Measurements from ENCODE around the gene PFKP.
"Not testable (repeated sequence)": the region's sequence is repeated elsewhere in the genome, so short reads cannot be mapped to it uniquely, and the experiment has no call there.

Gene PFKP

DNA sequence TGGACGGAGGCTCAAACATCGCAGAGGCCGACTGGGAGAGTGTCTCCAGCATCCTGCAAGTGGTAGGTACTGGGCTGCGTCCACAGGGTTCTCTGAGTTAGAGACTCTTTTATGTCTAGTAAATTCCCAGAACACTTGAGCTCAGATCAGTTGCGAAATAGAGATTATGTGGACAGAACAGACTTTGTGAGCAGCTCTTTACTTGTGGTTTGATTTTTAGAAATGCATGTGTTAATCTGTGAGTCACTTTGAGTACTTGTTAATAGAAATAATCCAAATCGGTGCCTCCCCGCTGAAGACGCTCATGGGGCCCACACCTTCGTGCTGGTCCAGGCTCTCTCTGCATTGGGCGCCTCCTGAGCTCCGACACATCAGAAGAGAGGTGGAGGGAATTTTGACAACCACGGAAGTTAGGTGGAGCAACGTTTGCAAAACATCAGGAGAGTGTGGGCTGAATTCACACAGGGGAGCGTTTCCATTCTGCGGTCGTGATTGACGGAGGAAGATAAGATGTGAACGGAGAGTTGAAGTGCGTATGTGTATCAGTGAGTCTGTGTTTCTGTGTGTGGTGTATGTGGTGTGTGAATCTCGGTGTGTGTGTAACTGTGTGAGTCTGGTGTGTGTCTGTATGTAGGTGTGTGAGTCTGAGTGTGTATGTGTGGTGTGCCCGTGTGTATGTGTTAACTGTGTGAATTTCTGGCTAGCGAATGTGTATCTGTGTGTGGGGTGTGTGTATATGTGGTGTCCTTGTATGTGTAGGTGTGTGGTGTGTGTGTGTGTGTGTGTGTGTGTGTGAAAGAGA, 32.1 kb downstream of the PFKP start:
- no peak for DNase-seq

GRCh38 chr10:3100093-3100792, 32.9 kb downstream of the PFKP start:
- no peak for DNase-seq

- DNase-seq = no peak
Observed at GRCh38 chr10:3100856-3101640, 33.7 kb downstream of the PFKP start.

- DNase-seq = no peak
Observed at GRCh38 chr10:3102720-3103427, 35.5 kb downstream of the PFKP start.

DNA sequence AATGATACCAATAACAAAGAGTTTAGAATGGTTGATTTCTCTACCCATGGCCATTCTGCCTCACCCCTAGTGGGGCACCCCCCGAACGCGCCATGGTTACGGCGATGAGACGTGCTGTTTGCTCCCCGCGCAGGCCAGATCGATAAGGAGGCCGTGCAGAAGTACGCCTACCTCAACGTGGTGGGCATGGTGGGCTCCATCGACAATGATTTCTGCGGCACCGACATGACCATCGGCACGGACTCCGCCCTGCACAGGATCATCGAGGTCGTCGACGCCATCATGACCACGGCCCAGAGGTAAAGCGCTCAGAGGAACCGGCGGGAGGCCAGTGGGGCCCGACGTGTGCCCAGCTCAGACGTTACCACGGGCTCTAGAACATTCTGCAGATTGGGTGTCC, 36.3 kb downstream of the PFKP start:
- DNase-seq = no peak

GRCh38 chr10:3104251-3104918, 37.0 kb downstream of the PFKP start:
- DNase-seq = no peak

GRCh38 chr10:3105166-3105565, 37.8 kb downstream of the PFKP start:
- DNase-seq = no peak

DNA sequence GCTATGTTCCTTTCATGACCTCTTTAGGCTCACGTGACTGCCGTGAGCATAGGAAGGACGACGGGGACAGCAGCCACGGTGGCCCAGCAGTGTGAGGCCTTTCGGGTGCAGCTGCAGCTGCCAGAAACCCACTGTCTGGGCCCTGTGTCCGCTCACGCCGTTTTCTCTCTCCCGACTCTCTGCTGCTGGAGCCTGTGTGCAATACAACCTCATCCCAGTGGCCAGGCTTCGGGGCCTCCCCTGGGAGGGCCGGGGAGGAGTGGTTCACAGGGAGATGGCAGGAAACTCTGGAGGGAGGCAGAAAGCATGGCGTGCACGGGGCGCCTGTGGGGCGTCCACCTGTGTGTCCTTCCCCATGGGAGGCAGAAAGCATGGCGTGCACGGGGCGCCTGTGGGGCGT, 38.6 kb downstream of the PFKP start:
- no peak for DNase-seq

- DNase-seq = not testable (repeated sequence)
Observed at GRCh38 chr10:3106328-3106727, 39.0 kb downstream of the PFKP start.

DNA sequence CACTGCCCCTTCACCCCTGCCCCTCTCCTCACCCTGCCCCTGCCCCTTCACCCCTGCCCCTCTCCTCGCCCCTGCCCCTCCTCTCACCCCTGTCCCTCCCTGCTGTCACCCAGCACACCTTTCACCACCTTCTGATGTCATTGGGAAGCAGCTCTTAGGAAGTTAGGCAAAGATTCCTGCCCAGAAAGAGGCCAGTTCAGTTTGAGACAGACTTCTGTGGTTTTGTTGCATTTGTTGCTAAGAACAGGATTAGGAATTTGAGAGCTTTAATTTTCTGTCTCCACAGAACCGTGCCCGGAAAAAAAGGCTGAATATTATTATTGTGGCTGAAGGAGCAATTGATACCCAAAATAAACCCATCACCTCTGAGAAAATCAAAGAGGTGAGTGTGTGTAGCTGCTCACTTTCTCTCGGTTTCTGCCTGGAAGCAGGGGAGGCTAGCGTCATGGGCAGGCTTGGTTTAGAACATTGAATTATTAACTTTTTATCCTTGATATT, 39.6 kb downstream of the PFKP start:
- DNase-seq = no peak

DNA sequence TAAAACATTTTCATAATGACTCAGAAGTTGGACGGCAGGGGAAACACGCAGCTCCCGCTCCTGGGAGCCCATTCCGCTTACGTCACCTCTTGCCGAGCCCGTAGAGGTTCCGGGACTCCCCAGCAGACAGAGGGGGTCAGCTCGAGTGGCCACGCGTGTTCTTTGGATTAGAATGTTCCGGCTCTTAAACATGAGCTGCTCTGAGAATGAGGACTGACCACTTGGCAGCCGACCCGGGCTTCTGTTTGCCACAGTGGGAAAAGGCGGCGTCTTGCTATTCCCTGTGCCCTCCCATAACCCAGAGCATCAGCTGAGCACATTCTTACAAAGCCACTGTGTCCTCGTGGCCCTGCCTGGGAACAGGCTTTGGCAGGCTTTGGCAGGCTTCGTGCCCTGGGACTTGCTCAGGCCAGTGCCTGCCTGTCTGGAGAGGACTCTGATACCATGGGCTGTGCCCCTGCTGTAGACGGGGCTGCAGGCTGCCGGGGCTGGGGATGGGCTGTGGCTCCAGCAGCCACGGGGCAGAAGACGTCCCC, 40.1 kb downstream of the PFKP start:
- DNase-seq = no peak

GRCh38 chr10:3108033-3108432, 40.7 kb downstream of the PFKP start:
- no peak for DNase-seq

GRCh38 chr10:3108575-3109105, 41.3 kb downstream of the PFKP start:
- no peak for DNase-seq

DNA sequence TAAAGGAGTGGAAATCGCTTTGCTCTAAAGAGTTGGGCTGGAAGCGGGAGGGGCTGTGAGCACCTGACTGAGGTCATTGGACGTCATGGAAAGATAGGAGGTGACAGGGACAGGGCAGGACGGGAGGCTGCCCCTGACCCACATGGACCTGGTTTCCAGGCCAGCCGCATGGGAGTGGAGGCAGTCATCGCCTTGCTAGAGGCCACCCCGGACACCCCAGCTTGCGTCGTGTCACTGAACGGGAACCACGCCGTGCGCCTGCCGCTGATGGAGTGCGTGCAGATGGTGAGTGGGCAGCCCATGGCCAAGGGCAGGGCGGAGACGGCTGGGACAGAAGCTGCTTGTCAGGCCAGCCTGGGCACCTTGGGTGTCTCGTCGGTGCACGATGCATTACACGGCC, 41.8 kb downstream of the PFKP start:
- no peak for DNase-seq

DNA sequence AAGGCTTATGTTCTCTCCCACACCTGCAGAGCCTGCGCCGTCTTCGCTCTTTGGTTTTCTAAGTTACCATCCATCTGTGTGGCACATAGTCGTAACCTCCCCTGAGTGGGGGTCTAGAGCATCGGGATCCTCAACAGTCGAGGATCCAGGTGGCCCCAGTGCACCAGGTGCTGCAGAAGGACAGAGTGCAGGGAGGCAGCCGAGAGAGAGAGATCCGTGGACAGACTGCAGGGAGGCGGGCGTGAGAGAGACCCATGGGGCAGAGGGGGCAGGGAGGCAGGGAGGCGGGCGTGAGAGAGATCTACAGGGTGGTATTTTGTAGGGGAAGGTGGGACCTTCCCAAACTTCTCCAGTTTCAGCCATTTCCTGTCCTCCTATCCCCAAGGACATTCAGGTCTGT, 42.3 kb downstream of the PFKP start:
- no peak for DNase-seq

DNA sequence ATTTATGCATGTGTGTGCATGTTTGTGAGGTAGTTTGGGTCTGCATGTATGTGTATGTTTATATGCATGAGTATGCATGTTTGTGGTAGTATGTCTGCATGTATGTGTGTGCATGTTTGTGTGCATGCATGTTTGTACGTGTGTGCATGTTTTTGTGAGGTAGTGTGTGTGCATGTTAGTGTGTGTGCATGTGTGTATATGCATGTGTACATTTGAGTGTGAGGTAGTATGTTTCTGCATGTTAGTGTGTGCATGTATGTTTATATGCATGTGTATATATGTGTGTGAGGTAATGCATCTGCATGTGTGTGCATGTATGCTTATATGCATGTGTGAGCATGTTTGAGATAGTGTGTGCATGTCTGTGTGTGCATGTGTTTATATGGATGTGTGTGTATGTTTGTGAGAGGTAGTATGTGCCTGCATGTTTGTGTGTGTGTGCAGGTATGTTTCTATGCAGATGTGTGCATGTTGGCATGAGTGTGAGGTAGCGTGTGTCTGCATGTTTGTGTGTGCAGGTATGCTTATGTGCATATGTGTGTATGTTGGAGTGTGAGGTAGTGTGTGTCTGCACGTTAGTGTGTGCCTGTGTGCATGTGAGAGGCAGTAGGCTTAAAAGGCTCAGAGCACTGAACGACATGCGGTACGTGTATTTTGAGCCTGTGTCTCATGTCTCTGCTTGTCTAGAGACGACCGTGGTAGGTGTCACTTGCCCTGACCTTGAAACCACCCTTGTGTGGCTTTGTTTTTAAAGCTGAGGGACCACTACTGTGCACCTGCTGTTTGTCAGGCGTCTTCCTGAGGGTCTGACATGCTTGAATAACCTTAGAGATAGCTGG, 43.7 kb downstream of the PFKP start:
- DNase-seq = no peak

- DNase-seq = no peak
Observed at GRCh38 chr10:3111621-3112163, 44.3 kb downstream of the PFKP start.

- DNase-seq = no peak
Observed at GRCh38 chr10:3113343-3113720, 46.0 kb downstream of the PFKP start.

DNA sequence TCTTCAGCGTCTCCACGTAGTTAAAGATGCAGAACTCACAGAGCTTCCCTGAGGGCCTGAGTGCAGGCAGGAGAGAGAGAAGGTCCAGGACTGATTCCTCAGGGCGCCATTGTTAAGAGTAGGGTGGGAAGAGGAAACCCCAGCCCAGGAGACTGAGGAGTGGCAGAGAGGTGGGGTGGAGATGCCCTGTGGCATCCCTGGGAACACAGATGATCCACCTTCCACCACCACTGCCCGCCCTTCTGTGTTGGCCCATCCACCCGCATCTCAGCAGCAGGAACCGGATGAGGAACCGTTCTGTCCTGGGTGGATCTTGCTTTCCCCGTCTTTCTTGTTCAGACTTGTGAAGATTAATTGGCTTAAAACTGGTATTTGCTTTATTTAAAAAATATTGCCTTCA, 48.3 kb downstream of the PFKP start:
- DNase-seq = no peak

DNA sequence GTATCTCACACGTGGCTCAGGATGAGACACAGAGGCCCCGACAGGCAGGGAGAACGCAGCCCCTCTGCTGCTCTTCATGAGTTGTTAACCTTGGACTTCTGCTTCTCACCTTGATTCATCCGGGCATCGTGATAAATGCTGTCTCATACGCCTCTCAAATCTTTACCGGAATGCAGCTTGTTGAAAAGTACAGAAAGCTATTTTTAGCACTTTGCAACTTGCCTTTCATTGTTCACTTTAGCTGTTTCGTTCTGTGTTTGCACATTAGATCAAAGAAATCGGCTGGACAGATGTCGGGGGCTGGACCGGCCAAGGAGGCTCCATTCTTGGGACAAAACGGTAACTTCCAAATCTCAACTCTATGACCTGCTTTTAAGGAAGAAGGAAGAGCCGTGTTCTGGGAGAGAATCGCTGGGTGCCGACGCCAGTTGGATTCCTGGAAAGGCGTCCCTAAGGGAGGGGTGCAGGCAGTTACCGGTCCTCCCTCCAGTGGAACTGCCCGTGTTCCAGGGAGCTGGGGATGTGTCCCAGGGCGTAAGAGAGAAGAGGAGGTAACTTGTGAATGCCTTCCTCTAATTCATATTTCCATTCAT, 49.3 kb downstream of the PFKP start:
- no peak for DNase-seq

Measured in NCI-H69 (cell line).